Activated CD4-positive, alpha-beta T cell treated with anti-CD3 and anti-CD28 coated beads, Interleukin-2, amount 10 ng/mL, durations not matched to agents 7 days and 5 days (primary cell): ENCODE data around the gene RNF169. TPM values are rescaled to one million over a fixed set of nuclear protein-coding genes. Genes with fewer than 3 reads are reported as not detected.
"Not testable (repeated sequence)": the region's sequence is repeated elsewhere in the genome, so short reads cannot be mapped to it uniquely, and the experiment has no call there.

Source experiments
- CTCF ChIA-PET: fragments of 350-600 bp; sonication (Branson Sonifier 250); formaldehyde crosslinking; loops from one replicate; lab custom pipeline; 2021; ENCODE audit warnings: antibody characterized with exemption; lab: Charles Lee
- POLR2A ChIA-PET: fragments of 350-600 bp; sonication (Branson Sonifier 250); formaldehyde crosslinking; loops from one replicate; lab custom pipeline; 2021; ENCODE audit warnings: antibody characterized with exemption; lab: Charles Lee
- DNase-seq: peaks from one replicate; pipeline ENCODE4 v3.0.0-alpha.2; 2020
- H3K27ac Mint-ChIP-seq: one replicate; pipeline ENCODE4 v1.8.0; 2021; ENCODE audit warnings: mild to moderate bottlenecking, moderate library complexity, mixed read lengths
- H3K27me3 Mint-ChIP-seq: one replicate; pipeline ENCODE4 v1.8.0; 2021; ENCODE audit warnings: mixed read lengths
- H3K36me3 Mint-ChIP-seq: one replicate; pipeline ENCODE4 v1.8.0; 2021; ENCODE audit warnings: low read depth, mixed read lengths
- H3K4me1 Mint-ChIP-seq: one replicate; pipeline ENCODE4 v1.8.0; 2021; ENCODE audit warnings: mixed read lengths
- H3K4me3 Mint-ChIP-seq: one replicate; pipeline ENCODE4 v1.8.0; 2021; ENCODE audit warnings: mild to moderate bottlenecking, moderate library complexity, mixed read lengths
- H3K9me3 Mint-ChIP-seq: one replicate; pipeline ENCODE4 v1.8.0; 2021; ENCODE audit warnings: mixed read lengths
- total RNA-seq, 2 experiments: library from RNA; stranded (reverse); gene quantifications; one replicate each; pipeline ENCODE4 v1.2.3, GENCODE V29; 2021

RNF169 gene
- total RNA-seq, 2 experiments from 2014 or later = 16.4 to 17.4 TPM

GRCh38 chr11:74755395-74755995 lies 6.8 kb downstream of the RNF169 start:
- peaks cover 8% of the 10 kb centered on the region for H3K36me3 Mint-ChIP-seq
- CTCF ChIA-PET = interaction anchor here (0.7 kb wide), 1 partner anchor 572 kb away, joined by 3 read pairs; no protein-coding TSS in a partner anchor
- no peak overlapping the region for H3K27ac Mint-ChIP-seq
- POLR2A ChIA-PET = no interaction called here
- no peak for DNase-seq
- H3K27me3 Mint-ChIP-seq = no peaks in the 10 kb centered on the region
- H3K9me3 Mint-ChIP-seq = peaks cover 4% of the 10 kb centered on the region
- H3K4me3 Mint-ChIP-seq = no peak overlapping the region
- peaks cover 11% of the 10 kb centered on the region for H3K4me1 Mint-ChIP-seq

- CTCF ChIA-PET = no interaction called here
- H3K27me3 Mint-ChIP-seq = no peaks in the 10 kb centered on the region
Measured at GRCh38 chr11:74756571-74756970, 7.9 kb downstream of the RNF169 start.

GRCh38 chr11:74766905-74767304 lies 18.3 kb downstream of the RNF169 start:
- ChIA-PET POLR2A (no interaction called here), CTCF (no interaction called here)
- DNase-seq = no peak
- no peak overlapping the region for H3K27ac Mint-ChIP-seq
- H3K9me3 Mint-ChIP-seq = peaks cover 3% of the 10 kb centered on the region
- peaks cover 24% of the 10 kb centered on the region for H3K4me1 Mint-ChIP-seq
- no peak overlapping the region for H3K4me3 Mint-ChIP-seq
- no peaks in the 10 kb centered on the region for H3K27me3 Mint-ChIP-seq
- H3K36me3 Mint-ChIP-seq = peaks cover 16% of the 10 kb centered on the region

More at GRCh38 chr11:74756571-74756970, 7.9 kb downstream of the RNF169 start:
- H3K36me3 Mint-ChIP-seq = peaks cover 4% of the 10 kb centered on the region
- peaks cover 6% of the 10 kb centered on the region for H3K4me1 Mint-ChIP-seq
- no peak overlapping the region for H3K4me3 Mint-ChIP-seq
- H3K27ac Mint-ChIP-seq = no peak overlapping the region
- H3K9me3 Mint-ChIP-seq = peaks cover 4% of the 10 kb centered on the region
- DNase-seq = no peak
- POLR2A ChIA-PET = no interaction called here

DNA sequence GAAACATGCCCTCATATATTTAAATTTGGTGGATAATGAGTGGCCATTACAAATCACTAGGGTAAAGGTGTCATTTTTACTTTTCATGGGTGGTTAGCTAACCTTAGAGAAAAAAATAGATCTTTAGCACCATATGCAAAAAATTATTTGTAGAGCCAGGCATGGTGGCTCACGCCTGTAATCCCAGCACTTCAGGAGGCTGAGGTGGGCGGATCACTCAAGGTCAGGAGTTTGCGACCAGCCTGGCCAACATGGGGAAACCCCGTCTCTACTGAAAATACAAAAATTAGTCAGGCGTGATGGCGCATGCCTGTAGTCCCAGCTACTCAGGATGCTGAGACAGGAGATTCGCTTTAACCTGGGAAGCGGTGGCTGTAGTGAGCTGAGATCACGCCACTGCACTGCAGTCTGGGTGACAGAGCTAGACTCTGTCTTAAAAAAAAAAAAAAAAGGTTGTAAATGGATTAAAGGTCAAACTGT lies 19.6 kb downstream of the RNF169 start:
- CTCF ChIA-PET, H3K27me3 Mint-ChIP-seq, POLR2A ChIA-PET, H3K4me3 Mint-ChIP-seq, H3K27ac Mint-ChIP-seq, DNase-seq, H3K9me3 Mint-ChIP-seq, H3K36me3 Mint-ChIP-seq: not testable (repeated sequence)
- peaks cover 18% of the 10 kb centered on the region for H3K4me1 Mint-ChIP-seq

- DNase-seq = no peak
- Mint-ChIP-seq H3K36me3 (no peaks in the 10 kb centered on the region), H3K27ac (no peak overlapping the region), H3K27me3 (no peaks in the 10 kb centered on the region), H3K4me1 (peaks cover 16% of the 10 kb centered on the region), H3K9me3 (no peaks in the 10 kb centered on the region), H3K4me3 (no peak overlapping the region)
- ChIA-PET POLR2A (no interaction called here), CTCF (no interaction called here)
Measured at GRCh38 chr11:74769055-74769707, 20.5 kb downstream of the RNF169 start.

GRCh38 chr11:74770456-74770855 lies 21.8 kb downstream of the RNF169 start:
- Mint-ChIP-seq H3K4me1 (peaks cover 16% of the 10 kb centered on the region), H3K9me3 (no peaks in the 10 kb centered on the region), H3K27me3 (no peaks in the 10 kb centered on the region), H3K27ac (no peak overlapping the region), H3K36me3 (no peaks in the 10 kb centered on the region), H3K4me3 (no peak overlapping the region)
- CTCF ChIA-PET = no interaction called here
- POLR2A ChIA-PET = no interaction called here
- DNase-seq = no peak

DNA sequence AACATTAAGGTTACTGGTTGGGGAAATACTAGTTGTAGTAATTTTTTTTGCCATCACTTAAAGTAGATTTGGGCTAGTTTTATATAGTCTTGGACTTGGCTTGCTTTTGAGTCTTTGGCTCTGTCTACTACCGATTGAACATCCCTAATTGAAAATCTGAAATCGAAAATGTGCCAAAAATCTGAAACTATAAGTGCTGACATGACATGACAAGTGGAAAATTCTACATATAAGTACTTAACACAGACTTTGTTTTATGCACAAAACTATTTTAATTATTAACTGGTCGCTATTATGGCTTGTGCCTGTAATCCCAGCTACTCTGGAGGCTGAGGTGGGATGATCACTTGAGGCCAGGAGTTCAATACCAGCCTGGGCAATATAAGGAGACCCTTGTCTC lies 22.5 kb downstream of the RNF169 start:
- H3K4me3 Mint-ChIP-seq = no peak overlapping the region
- no peaks in the 10 kb centered on the region for H3K27me3 Mint-ChIP-seq
- peaks cover 16% of the 10 kb centered on the region for H3K4me1 Mint-ChIP-seq
- peaks cover 1% of the 10 kb centered on the region for H3K36me3 Mint-ChIP-seq
- ChIA-PET CTCF (interaction anchor here (0.6 kb wide), 1 partner anchor 383 kb away, joined by 4 read pairs; no protein-coding TSS in a partner anchor), POLR2A (no interaction called here)
- H3K9me3 Mint-ChIP-seq = no peaks in the 10 kb centered on the region
- H3K27ac Mint-ChIP-seq = no peak overlapping the region
- no peak for DNase-seq

GRCh38 chr11:74773476-74773875 lies 24.8 kb downstream of the RNF169 start:
- no peak overlapping the region for H3K27ac Mint-ChIP-seq
- no peak for DNase-seq
- peaks cover 4% of the 10 kb centered on the region for H3K36me3 Mint-ChIP-seq
- H3K27me3 Mint-ChIP-seq = no peaks in the 10 kb centered on the region
- ChIA-PET CTCF (interaction anchor here (1.4 kb wide), 1 partner anchor 10 kb away, joined by 3 read pairs; no protein-coding TSS in a partner anchor), POLR2A (no interaction called here)
- H3K4me1 Mint-ChIP-seq = peaks cover 13% of the 10 kb centered on the region
- no peaks in the 10 kb centered on the region for H3K9me3 Mint-ChIP-seq
- no peak overlapping the region for H3K4me3 Mint-ChIP-seq

DNA sequence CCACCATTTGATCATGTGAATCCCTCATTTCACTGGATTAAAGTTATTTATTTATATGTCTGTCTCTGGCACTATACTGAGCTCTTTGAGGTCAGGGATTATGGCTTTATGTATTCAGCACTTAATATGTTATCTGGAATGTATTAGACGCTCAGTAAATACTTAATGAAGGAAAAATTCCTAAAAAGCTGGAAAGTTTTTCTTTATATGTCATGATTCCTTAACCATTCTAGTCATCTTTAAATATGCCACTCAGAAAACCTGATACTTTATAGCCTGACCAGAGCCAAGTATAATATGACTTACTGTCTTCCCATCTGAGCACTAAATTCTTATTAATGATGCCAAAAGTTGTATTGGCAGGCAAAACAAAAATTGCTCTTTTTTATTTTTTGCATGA lies 27.1 kb downstream of the RNF169 start:
- no peaks in the 10 kb centered on the region for H3K9me3 Mint-ChIP-seq
- no peak for DNase-seq
- no peak overlapping the region for H3K4me3 Mint-ChIP-seq
- H3K27me3 Mint-ChIP-seq = no peaks in the 10 kb centered on the region
- no peak overlapping the region for H3K27ac Mint-ChIP-seq
- ChIA-PET CTCF (no interaction called here), POLR2A (no interaction called here)
- H3K4me1 Mint-ChIP-seq = peaks cover 1% of the 10 kb centered on the region
- H3K36me3 Mint-ChIP-seq = peaks cover 4% of the 10 kb centered on the region

DNA sequence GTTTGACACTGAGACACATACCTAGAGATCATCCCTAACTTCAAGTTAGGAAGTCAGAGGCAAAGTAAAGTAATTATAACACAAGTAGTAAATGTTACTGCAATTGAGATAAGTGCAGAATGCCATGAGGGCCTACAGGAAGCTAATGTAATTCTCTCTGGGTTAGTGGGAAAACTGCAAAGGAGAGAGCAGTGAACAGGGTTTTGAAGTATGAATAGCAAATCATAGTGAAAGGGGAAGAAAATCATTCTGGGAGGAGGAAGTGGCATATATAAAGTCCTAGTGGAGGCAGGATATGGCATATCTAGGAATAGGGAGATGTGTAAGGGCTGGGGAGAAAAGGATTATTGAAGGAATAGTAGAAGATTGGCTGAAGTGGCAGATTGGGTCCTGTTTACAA lies 27.9 kb downstream of the RNF169 start:
- Mint-ChIP-seq H3K4me3 (no peak overlapping the region), H3K9me3 (no peaks in the 10 kb centered on the region), H3K27ac (no peak overlapping the region), H3K4me1 (peaks cover 1% of the 10 kb centered on the region), H3K36me3 (peaks cover 4% of the 10 kb centered on the region), H3K27me3 (no peaks in the 10 kb centered on the region)
- ChIA-PET CTCF (no interaction called here), POLR2A (no interaction called here)
- no peak for DNase-seq

GRCh38 chr11:74777038-74777437 lies 28.4 kb downstream of the RNF169 start:
- no peak for DNase-seq
- no peaks in the 10 kb centered on the region for H3K9me3 Mint-ChIP-seq
- H3K4me3 Mint-ChIP-seq = no peak overlapping the region
- peaks cover 1% of the 10 kb centered on the region for H3K4me1 Mint-ChIP-seq
- peaks cover 4% of the 10 kb centered on the region for H3K36me3 Mint-ChIP-seq
- no peak overlapping the region for H3K27ac Mint-ChIP-seq
- H3K27me3 Mint-ChIP-seq = no peaks in the 10 kb centered on the region
- POLR2A ChIA-PET = no interaction called here
- CTCF ChIA-PET = no interaction called here

DNA sequence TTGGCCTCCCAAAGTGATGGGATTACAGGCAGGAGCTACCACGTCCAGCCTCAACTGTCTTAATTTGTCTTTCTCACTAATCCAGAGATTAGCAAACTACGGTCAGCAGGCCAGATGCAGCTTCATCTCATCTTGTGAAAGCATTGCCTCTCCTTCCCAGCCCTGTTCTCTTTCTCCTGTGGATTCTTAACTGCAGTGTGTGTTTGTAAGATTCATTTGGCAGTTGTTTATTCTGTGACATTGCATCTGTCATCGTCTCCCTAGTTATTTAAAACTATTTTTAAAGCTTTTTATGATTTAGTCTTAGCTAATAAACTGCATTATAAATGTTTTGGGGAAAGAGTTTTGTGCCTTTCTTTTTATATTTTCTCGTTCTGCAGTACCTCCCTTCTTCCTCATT lies 29.2 kb downstream of the RNF169 start:
- Mint-ChIP-seq H3K36me3 (peaks cover 4% of the 10 kb centered on the region), H3K27ac (no peak overlapping the region), H3K27me3 (no peaks in the 10 kb centered on the region), H3K4me3 (no peak overlapping the region), H3K9me3 (no peaks in the 10 kb centered on the region), H3K4me1 (peaks cover 4% of the 10 kb centered on the region)
- ChIA-PET POLR2A (no interaction called here), CTCF (no interaction called here)
- no peak for DNase-seq

- ChIA-PET CTCF (no interaction called here), POLR2A (no interaction called here)
- Mint-ChIP-seq H3K27ac (no peak overlapping the region), H3K27me3 (no peaks in the 10 kb centered on the region), H3K9me3 (no peaks in the 10 kb centered on the region), H3K4me1 (peaks cover 11% of the 10 kb centered on the region), H3K36me3 (peaks cover 4% of the 10 kb centered on the region), H3K4me3 (no peak overlapping the region)
- DNase-seq = no peak
Measured at GRCh38 chr11:74778581-74778980, 29.9 kb downstream of the RNF169 start.
